ENCODE measurements around the gene HDAC4.

- TF ChIP-seq FOSL1 (tag; conservative IDR thresholded peaks at IDR 0.05) = no peak
- TF ChIP-seq ZNF232 (CRISPR knock-in tag; IDR thresholded peaks at IDR 0.05) = no peak
- TF ChIP-seq TAF7 (tag; IDR thresholded peaks at IDR 0.05) = no peak
- no peak for TF ChIP-seq EZH2 (IDR thresholded peaks at IDR 0.05; ENCODE audit: borderline replicate concordance, low read depth, low read length)
- no peak for TF ChIP-seq CEBPB (tag; IDR thresholded peaks at IDR 0.05)
- no peak for TF ChIP-seq BMI1 (IDR thresholded peaks at IDR 0.05; ENCODE audit: low read length)
- TF ChIP-seq CTCF (IDR thresholded peaks at IDR 0.05 in 2 of 3, conservative IDR thresholded peaks at IDR 0.05 in 1 of 3; ENCODE audit: insufficient read depth in 2 of 3, low read depth in 1 of 3, low read length in 3 of 3) = no peak
- no peak for TF ChIP-seq KDM4B (IDR thresholded peaks at IDR 0.05; ENCODE audit: borderline replicate concordance in 2 of 2, low read depth in 1 of 2)
- TF ChIP-seq EP300 (IDR thresholded peaks at IDR 0.05; ENCODE audit: low read length) = no peak
- TF ChIP-seq HMBOX1 (IDR thresholded peaks at IDR 0.05) = no peak
Measured at GRCh38 chr2:239145601-239146000, 255.2 kb downstream of the HDAC4 start.
